Left lung (tissue), 10 donors: ENCODE data around the gene SAT1. TPM values are rescaled to one million over a fixed set of nuclear protein-coding genes. Genes with fewer than 3 reads are reported as not detected.
"Not testable (repeated sequence)": the region's sequence is repeated elsewhere in the genome, so short reads cannot be mapped to it uniquely, and the experiment has no call there.

Experiments used
- ATAC-seq: fragments of 200-7000 bp; cut with Tn5 transposase; one replicate; pipeline ENCODE4 v1.9.1; 2020; ENCODE audit warnings: moderate library complexity
- DNase-seq, 4 donors: peaks; one replicate each; pipeline ENCODE4 v3.0.0-alpha.2; 2013 to 2020
- H3K27ac ChIP-seq, 2 donors: fragments of 200-600 bp; sonication (generic) in 1 of 2; one replicate each; pipeline versions ENCODE4 v1.5.0 to v1.8.0; 2020 to 2021
- H3K27me3 ChIP-seq, 2 donors: fragments of 200-600 bp; sonication (generic) in 1 of 2; one replicate each; pipeline versions ENCODE4 v1.5.0 to v1.8.0; 2020 to 2021
- H3K36me3 ChIP-seq, 2 donors: fragments of 200-600 bp; sonication (generic) in 1 of 2; one replicate each; pipeline versions ENCODE4 v1.5.0 to v1.8.0; 2020 to 2021
- H3K4me1 ChIP-seq, 2 donors: fragments of 200-600 bp; one replicate each; pipeline ENCODE4 v1.8.0; 2021
- H3K4me3 ChIP-seq, 2 donors: fragments of 200-600 bp; sonication (generic) in 1 of 2; one replicate each; pipeline versions ENCODE4 v1.5.0 to v1.8.0; 2020 to 2021; ENCODE audit warnings: mild to moderate bottlenecking in 1 of 2
- H3K9me3 ChIP-seq, 2 donors: fragments of 200-600 bp; sonication (generic) in 1 of 2; one replicate each; pipeline versions ENCODE4 v1.5.0 to v1.8.0; 2020 to 2021
- intact Hi-C, 2 donors: fragments of 100-400 bp; cut with DNase I; formaldehyde crosslinking; loops; one replicate each; pipeline versions ENCODE4 v1.11.2 to v1.14.2; 2022
- polyA plus RNA-seq, 6 donors: library from polyadenylated mRNA; unstranded; fragments of 120-200 nt; gene quantifications; one replicate each; pipeline ENCODE4 v1.2.1, GENCODE V29; 2013; ENCODE audit not compliant: insufficient read length in 6 of 6
- total RNA-seq, 2 donors: library from RNA; stranded (reverse); fragmentation: NEBNext Ultra II Directional; extraction: Animal tissue kit (Norgen Biotek cat#: 25700); gene quantifications; one replicate each; pipeline ENCODE4 v1.2.1, GENCODE V29; 2021
- TF ChIP-seq, protein P1 (sequence below), 2 donors: fragments of 200-600 bp; sonication (generic) in 1 of 2; IDR thresholded peaks; one replicate each; pipeline versions ENCODE4 v1.5.0 to v1.8.0; 2021; ENCODE audit warnings: antibody characterized with exemption in 2 of 2
- donor health status: DM: no; HTN: yes; CAD: no.
- donor health status: DM: no; HTN: no; CAD: no.

Gene SAT1
- total and polyA plus RNA-seq, 8 donors = 266 to 970 (median 391) TPM

DNA sequence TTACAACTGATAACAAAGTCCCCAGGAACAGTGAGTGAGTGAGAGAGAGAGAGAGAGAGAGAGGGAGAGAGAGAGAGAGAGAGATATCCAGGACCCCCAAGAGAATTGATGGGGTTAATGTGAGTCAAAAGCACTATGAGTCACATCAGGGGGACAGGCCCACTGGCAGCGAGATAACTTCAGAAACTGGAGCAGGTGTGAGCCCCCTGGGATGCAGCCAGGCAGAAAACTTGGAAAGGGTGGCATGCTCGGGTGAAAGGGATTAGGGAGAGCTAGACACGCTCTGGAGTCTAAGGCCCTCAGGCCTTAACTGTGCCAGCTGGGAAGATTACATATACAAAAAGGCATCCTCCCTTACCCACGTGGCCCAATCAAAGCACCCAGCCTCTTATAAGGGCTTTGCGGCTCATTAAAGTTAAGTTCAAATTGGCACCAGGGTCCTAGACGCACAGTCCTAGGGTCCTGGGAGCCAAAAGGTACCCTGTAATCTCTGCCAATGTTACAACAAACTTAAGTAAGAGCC is 40.7 kb upstream of the SAT1 start:
- TF ChIP-seq, protein P1, sequence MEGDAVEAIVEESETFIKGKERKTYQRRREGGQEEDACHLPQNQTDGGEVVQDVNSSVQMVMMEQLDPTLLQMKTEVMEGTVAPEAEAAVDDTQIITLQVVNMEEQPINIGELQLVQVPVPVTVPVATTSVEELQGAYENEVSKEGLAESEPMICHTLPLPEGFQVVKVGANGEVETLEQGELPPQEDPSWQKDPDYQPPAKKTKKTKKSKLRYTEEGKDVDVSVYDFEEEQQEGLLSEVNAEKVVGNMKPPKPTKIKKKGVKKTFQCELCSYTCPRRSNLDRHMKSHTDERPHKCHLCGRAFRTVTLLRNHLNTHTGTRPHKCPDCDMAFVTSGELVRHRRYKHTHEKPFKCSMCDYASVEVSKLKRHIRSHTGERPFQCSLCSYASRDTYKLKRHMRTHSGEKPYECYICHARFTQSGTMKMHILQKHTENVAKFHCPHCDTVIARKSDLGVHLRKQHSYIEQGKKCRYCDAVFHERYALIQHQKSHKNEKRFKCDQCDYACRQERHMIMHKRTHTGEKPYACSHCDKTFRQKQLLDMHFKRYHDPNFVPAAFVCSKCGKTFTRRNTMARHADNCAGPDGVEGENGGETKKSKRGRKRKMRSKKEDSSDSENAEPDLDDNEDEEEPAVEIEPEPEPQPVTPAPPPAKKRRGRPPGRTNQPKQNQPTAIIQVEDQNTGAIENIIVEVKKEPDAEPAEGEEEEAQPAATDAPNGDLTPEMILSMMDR (IDR thresholded peaks at IDR 0.05) = no peak
- DNase-seq (peak in 2 of 4 donors; percentile 43 to 60), ATAC-seq (peak; percentile 75)
- H3K9me3 ChIP-seq = no peaks in the 10 kb centered on the region
- H3K27me3 ChIP-seq = no peaks in the 10 kb centered on the region
- H3K4me1 ChIP-seq = peaks cover 2 to 9% of the 10 kb centered on the region in 2 donors
- H3K4me3 ChIP-seq = peak overlapping the region; percentile 59 to 69
- H3K27ac ChIP-seq = peak overlapping the region; percentile 89 to 95
- no peaks in the 10 kb centered on the region for H3K36me3 ChIP-seq
- intact Hi-C loops = no loop called here

DNA sequence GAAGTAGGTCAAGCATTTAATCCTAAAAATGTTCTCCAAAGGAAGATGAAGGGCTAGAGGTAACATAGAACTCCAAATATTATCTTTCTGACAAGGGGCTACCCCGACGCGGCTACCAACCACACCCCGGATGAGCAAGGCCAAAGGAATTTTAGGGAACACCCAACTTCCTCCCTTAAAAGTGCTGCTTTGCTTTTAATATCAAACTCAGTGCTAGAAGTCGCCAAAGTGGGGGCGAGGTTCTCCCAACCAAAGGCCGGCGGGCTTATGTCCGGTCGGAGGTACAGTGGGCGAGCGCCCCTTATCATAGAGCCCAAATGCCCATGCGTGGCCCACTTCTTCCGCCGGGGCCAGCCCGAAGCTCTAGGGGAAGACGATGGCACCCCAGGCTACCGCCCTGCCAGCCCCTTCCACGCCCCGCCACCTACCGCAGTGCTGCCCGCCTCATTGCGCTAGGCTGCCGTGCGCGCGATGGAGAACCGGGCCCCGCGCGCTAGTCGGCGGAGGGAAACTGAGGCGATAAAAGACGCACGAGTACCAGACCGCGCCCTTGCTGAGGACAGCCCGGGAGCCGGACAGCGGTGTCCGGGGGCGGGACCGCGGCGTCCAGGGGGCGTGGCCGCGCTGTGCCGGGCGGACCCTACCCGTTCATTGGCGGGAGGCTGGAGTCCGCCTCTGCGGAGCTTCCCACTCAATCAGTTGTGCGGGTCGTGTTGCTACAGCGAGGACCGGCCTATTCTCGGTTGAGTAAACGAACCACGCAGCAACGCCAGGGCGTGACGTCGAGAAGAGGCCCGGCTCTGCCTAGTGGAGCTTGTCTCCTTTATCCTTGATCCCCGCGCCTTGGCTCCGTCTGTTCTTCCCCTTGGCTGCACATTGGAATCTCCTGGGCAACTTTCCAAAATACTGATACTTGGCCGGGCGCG is 40.0 kb upstream of the SAT1 start, which contains the start of gene ACOT9:
TSS of gene ACOT9 (minus strand) at position 580 of the 926 bp plus-strand sequence. CDS start at position 448, 132 bp downstream.
- H3K36me3 ChIP-seq = no peaks in the 10 kb centered on the region
- no peaks in the 10 kb centered on the region for H3K27me3 ChIP-seq
- H3K9me3 ChIP-seq = no peaks in the 10 kb centered on the region
- TF ChIP-seq, protein P1 (IDR thresholded peaks at IDR 0.05) = no peak
- intact Hi-C loops = no loop called here
- peak within 1 kb of the TSS; percentile 89 to 95 for H3K27ac ChIP-seq
- H3K4me3 ChIP-seq = peak within 1 kb of the TSS; percentile 59 to 69
- ATAC-seq (peak; percentile 99), DNase-seq (peak; percentile 77 to 94 (median 94))
- peaks cover 2 to 9% of the 10 kb centered on the region in 2 donors for H3K4me1 ChIP-seq

DNA sequence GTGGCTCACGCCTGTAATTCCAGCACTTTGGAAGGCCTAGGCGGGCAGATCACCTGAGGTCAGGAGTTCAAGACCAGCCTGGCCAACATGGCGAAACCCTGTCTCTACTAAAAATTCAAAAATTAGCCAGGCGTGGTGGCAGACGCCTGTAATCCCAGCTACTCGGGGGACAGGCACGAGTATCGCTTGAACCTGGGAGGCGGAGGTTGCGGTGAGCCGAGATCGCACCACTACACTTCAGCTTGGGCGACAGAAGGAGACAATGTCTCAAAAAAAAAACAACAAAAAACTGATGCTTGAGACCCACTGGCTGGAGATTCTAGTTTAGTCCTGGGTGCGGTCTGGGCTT is 39.4 kb upstream of the SAT1 start:
- H3K36me3 ChIP-seq, H3K27me3 ChIP-seq, ATAC-seq, DNase-seq, H3K4me1 ChIP-seq, intact Hi-C loops, H3K9me3 ChIP-seq: not testable (repeated sequence)
- H3K27ac ChIP-seq = peak overlapping the region; percentile 89 to 95
- peak overlapping the region in 1 of 2 donors; percentile 69 for H3K4me3 ChIP-seq

DNA sequence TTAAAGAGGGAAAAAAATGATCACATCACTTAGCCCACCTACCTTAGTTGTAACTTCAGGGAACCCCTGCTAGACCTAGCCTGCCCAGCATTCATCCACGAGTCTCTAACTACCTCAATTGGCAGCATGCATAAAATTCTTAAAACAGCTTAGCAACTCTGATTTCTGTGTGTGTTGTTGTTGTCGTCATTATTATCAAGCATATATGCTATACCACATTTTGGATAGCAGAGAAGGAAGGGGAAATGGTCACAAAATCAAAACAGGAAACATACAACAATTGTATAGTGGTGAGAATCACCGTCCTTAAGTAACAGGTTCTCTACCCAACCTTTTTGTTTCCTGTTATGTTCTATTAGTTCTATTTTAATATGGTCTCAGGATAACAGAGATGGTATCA is 37.2 kb upstream of the SAT1 start:
- intact Hi-C loops = no loop called here
- DNase-seq = no peak
- Histone ChIP-seq H3K4me3 (no peak overlapping the region), H3K27me3 (no peaks in the 10 kb centered on the region), H3K27ac (no peak overlapping the region), H3K9me3 (no peaks in the 10 kb centered on the region), H3K36me3 (no peaks in the 10 kb centered on the region), H3K4me1 (peaks cover 2 to 9% of the 10 kb centered on the region in 2 donors)
- TF ChIP-seq, protein P1 (IDR thresholded peaks at IDR 0.05) = no peak
- ATAC-seq = no peak

DNA sequence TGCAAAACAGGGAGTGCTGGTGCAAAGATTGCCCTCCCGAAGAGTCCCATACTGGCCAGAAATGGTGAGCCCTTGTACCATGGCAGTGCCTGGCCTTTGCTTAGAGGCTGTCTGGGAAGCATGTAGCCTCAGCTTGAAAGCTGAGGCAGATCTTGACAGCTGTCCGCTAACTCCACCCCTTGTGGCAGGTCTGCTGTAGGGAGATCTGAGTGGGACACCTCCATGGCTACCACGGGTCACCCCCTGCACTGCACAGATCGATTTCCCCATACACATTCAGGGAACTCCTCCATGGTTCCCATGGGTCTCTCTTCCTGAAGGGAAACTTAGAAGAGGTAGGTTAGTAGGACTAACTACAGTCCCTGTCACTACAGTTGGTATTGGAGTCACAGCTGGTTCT is 33.8 kb upstream of the SAT1 start:
- H3K4me1 ChIP-seq = no peaks in the 10 kb centered on the region
- no peaks in the 10 kb centered on the region for H3K27me3 ChIP-seq
- DNase-seq (no peak), ATAC-seq (no peak)
- TF ChIP-seq, protein P1 (IDR thresholded peaks at IDR 0.05) = no peak
- no peak overlapping the region for H3K27ac ChIP-seq
- no peaks in the 10 kb centered on the region for H3K36me3 ChIP-seq
- H3K4me3 ChIP-seq = no peak overlapping the region
- H3K9me3 ChIP-seq = no peaks in the 10 kb centered on the region
- intact Hi-C loops = no loop called here
